IMR-90 (cell line): ENCODE measurements around the gene ALDH1L2. TPM values are rescaled to one million over a fixed set of nuclear protein-coding genes. Genes with fewer than 3 reads are reported as not detected.

Experiments used
- ATAC-seq: fragments of 200-7000 bp; cut with Tn5 transposase; 2 replicates; pipeline ENCODE4 v1.9.1; 2020; ENCODE audit warnings: low read depth, mild to moderate bottlenecking, moderate library complexity
- BruUV-seq: library from RNA; stranded (reverse); fragments of 400-500 nt; replicated peaks from 2 replicates; lab custom pipeline; 2021; lab: Mats Ljungman, UMichigan
- CTCF ChIA-PET: fragments of 300-600 bp; formaldehyde crosslinking; extraction: SDS; loops from one replicate; lab custom pipeline; 2021; ENCODE audit warnings: antibody characterized with exemption; lab: Yijun Ruan, JAX
- POLR2A ChIA-PET: fragments of 300-600 bp; sonication (Branson Sonifier 250); formaldehyde crosslinking; loops from one replicate; lab custom pipeline; 2022; ENCODE audit warnings: antibody characterized with exemption; ENCODE audit not compliant: unreplicated experiment; lab: Charles Lee
- DNase-seq: peaks from one replicate; pipeline ENCODE4 v3.0.0; 2013
- H2AFZ ChIP-seq: replicated peaks from 2 replicates; pipeline ENCODE3; 2013; ENCODE audit warnings: low read length, mild to moderate bottlenecking; ENCODE audit not compliant: poor library complexity
- H2AK5ac ChIP-seq: 2 replicates; pipeline ENCODE4 v1.6.1; 2013; ENCODE audit warnings: low read depth, low read length, inconsistent platforms
- H2AK9ac ChIP-seq: replicated peaks from 2 replicates; pipeline ENCODE3; 2013; ENCODE audit warnings: mild to moderate bottlenecking, low read depth, low read length, moderate library complexity; ENCODE audit not compliant: poor library complexity
- H2BK120ac ChIP-seq: 2 replicates; pipeline ENCODE4 v1.6.1; 2013; ENCODE audit warnings: low read depth, low read length, inconsistent platforms
- H2BK15ac ChIP-seq: 3 replicates; pipeline ENCODE4 v1.6.1; 2013; ENCODE audit warnings: low read depth, low read length, inconsistent platforms
- H2BK20ac ChIP-seq: 2 replicates; pipeline ENCODE4 v1.6.1; 2013; ENCODE audit warnings: low read depth, mild to moderate bottlenecking, inconsistent platforms, low read length, moderate library complexity
- H2BK5ac ChIP-seq: 2 replicates; pipeline ENCODE4 v1.6.1; 2013; ENCODE audit warnings: mild to moderate bottlenecking, low read depth, low read length, inconsistent platforms; ENCODE audit not compliant: poor library complexity, severe bottlenecking
- H3K14ac ChIP-seq: replicated peaks from 2 replicates; pipeline ENCODE4 v1.6.1; 2013; ENCODE audit warnings: low read depth, low read length, inconsistent platforms
- H3K18ac ChIP-seq: 2 replicates; pipeline ENCODE4 v1.6.1; 2013; ENCODE audit warnings: low read depth, low read length, control low read depth
- H3K23ac ChIP-seq: 2 replicates; pipeline ENCODE4 v1.6.1; 2013; ENCODE audit warnings: low read depth, low read length, inconsistent platforms
- H3K27ac ChIP-seq: 2 replicates; pipeline ENCODE4 v1.5.1; 2013; ENCODE audit warnings: mild to moderate bottlenecking, control low read depth, low read length; ENCODE audit not compliant: insufficient read depth
- H3K27me3 ChIP-seq: 2 replicates; pipeline ENCODE4 v1.6.1; 2013; ENCODE audit warnings: low read length; ENCODE audit not compliant: control insufficient read depth, insufficient read depth
- H3K36me3 ChIP-seq: 2 replicates; pipeline ENCODE4 v1.6.1; 2013; ENCODE audit warnings: low read length, mixed read lengths; ENCODE audit not compliant: control insufficient read depth, insufficient read depth
- H3K4ac ChIP-seq: 2 replicates; pipeline ENCODE4 v1.6.1; 2013; ENCODE audit warnings: low read depth, low read length, inconsistent platforms
- H3K4me1 ChIP-seq: 2 replicates; pipeline ENCODE4 v1.6.1; 2013; ENCODE audit warnings: low read length, mixed read lengths; ENCODE audit not compliant: control insufficient read depth, insufficient read depth
- H3K4me2 ChIP-seq: 2 replicates; pipeline ENCODE4 v1.6.1; 2013; ENCODE audit warnings: low read depth, mild to moderate bottlenecking, control low read depth, low read length, moderate library complexity
- H3K4me3 ChIP-seq: 2 replicates; pipeline ENCODE4 v1.5.1; 2013; ENCODE audit warnings: low read depth, mild to moderate bottlenecking, control low read depth, low read length, moderate library complexity; ENCODE audit not compliant: insufficient read depth
- H3K56ac ChIP-seq: 2 replicates; pipeline ENCODE4 v1.6.1; 2013; ENCODE audit warnings: low read length, inconsistent platforms; ENCODE audit not compliant: insufficient read depth; ENCODE audit errors: extremely low read depth
- H3K79me1 ChIP-seq, 2 experiments: 2 replicates each; pipeline ENCODE4 v1.6.1; 2013; ENCODE audit warnings: low read length in 2 of 2, inconsistent platforms in 1 of 2, low read depth in 1 of 2
- H3K9ac ChIP-seq: 2 replicates; pipeline ENCODE4 v1.6.1; 2013; ENCODE audit warnings: low read depth, low read length, control low read depth
- H3K9me1 ChIP-seq: 2 replicates; pipeline ENCODE4 v1.6.1; 2013; ENCODE audit warnings: low read length, inconsistent platforms; ENCODE audit not compliant: insufficient read depth
- H3K9me3 ChIP-seq: 2 replicates; pipeline ENCODE4 v1.6.1; 2013; ENCODE audit warnings: low read length; ENCODE audit not compliant: control insufficient read depth, insufficient read depth
- H4K20me1 ChIP-seq: 2 replicates; pipeline ENCODE4 v1.6.1; 2013; ENCODE audit warnings: low read length, inconsistent platforms; ENCODE audit not compliant: insufficient read depth
- H4K5ac ChIP-seq: 2 replicates; pipeline ENCODE4 v1.6.1; 2013; ENCODE audit warnings: mild to moderate bottlenecking, low read depth, low read length, control low read depth
- H4K8ac ChIP-seq, 2 experiments: 2 replicates each; pipeline ENCODE4 v1.6.1; 2013; ENCODE audit warnings: low read depth in 2 of 2, low read length in 2 of 2, control low read depth in 1 of 2, inconsistent platforms in 1 of 2
- H4K91ac ChIP-seq: 2 replicates; pipeline ENCODE4 v1.6.1; 2013; ENCODE audit warnings: low read depth, low read length, inconsistent platforms; ENCODE audit not compliant: insufficient read depth
- BHLHE40 ChIP-seq: fragments of 150-350 bp; IDR thresholded peaks from 2 replicates; pipeline ENCODE4 v1.6.1; 2016; ENCODE audit warnings: mild to moderate bottlenecking, low read depth, low read length
- CHD1 ChIP-seq: IDR thresholded peaks from 2 replicates; pipeline ENCODE4 v1.6.1; 2012; ENCODE audit warnings: low read depth, low read length, improper control_type of control experiment
- CTCF ChIP-seq: conservative IDR thresholded peaks from 2 replicates; pipeline ENCODE4 v1.5.1; 2012; ENCODE audit warnings: mild to moderate bottlenecking, low read depth, low read length, improper control_type of control experiment
- MXI1 ChIP-seq: IDR thresholded peaks from 2 replicates; pipeline ENCODE4 v1.6.1; 2012; ENCODE audit warnings: low read depth, mild to moderate bottlenecking, low read length, moderate library complexity, borderline replicate concordance
- NFE2L2 ChIP-seq: fragments of 150-350 bp; IDR thresholded peaks from 2 replicates; pipeline ENCODE4 v1.6.1; 2016; ENCODE audit warnings: low read depth, mild to moderate bottlenecking, low read length
- RCOR1 ChIP-seq: IDR thresholded peaks from 2 replicates; pipeline ENCODE4 v1.6.1; 2012; ENCODE audit warnings: mild to moderate bottlenecking, low read length, improper control_type of control experiment; ENCODE audit not compliant: insufficient replicate concordance
- RFX5 ChIP-seq: IDR thresholded peaks from 2 replicates; pipeline ENCODE4 v1.8.0; 2012; ENCODE audit warnings: low read depth, mild to moderate bottlenecking, low read length, moderate library complexity
- SMC3 ChIP-seq: fragments of 150-350 bp; IDR thresholded peaks from 2 replicates; pipeline ENCODE4 v1.6.1; 2016; ENCODE audit warnings: low read depth, mild to moderate bottlenecking, antibody characterized with exemption, low read length, moderate library complexity
- WGBS, 2 experiments: methylation state at CpG; one replicate each; pipeline versions ENCODE4 v1.1.5 to v1.1.7; 2013; ENCODE audit warnings: missing lambda C conversion rate in 2 of 2; ENCODE audit not compliant: insufficient read length in 1 of 2; ENCODE audit errors: extremely low coverage in 2 of 2; 5-methylcytosine and 5-hydroxymethylcytosine counted together
- dilution Hi-C: fragments of 300-500 bp; cut with HindIII; formaldehyde crosslinking; loops from one replicate; pipeline ENCODE4 v1.14.3; 2018; ENCODE audit warnings: low sequenced_read_pairs; ENCODE audit not compliant: unreplicated experiment
- in situ Hi-C: fragments of 300-500 bp; cut with MboI; formaldehyde crosslinking; loops from 3 replicates; pipeline ENCODE4 v1.14.3; 2019; ENCODE audit warnings: low sequenced_read_pairs, inconsistent platforms, mixed read lengths
- intact Hi-C: fragments of 100-400 bp; cut with micrococcal nuclease; formaldehyde crosslinking; loops from 2 replicates; pipeline ENCODE4 v1.10.0; 2022
- polyA plus RNA-seq, 3 experiments: library from polyadenylated mRNA; depleted of rRNA; stranded (reverse); fragments of >200 nt; gene quantifications; 2 replicates each; pipeline ENCODE4 v1.2.3, GENCODE V29; 2012; ENCODE audit warnings: low replicate concordance in 1 of 3
- total RNA-seq: library from RNA; depleted of rRNA; stranded (reverse); fragments of >200 nt; gene quantifications from 2 replicates; pipeline ENCODE4 v1.2.3, GENCODE V29; 2012

The ALDH1L2 gene
- total and polyA plus RNA-seq, 2 of the 4 experiments (the other 2 are of a cell fraction) = 21.1 to 22.8 TPM

DNA sequence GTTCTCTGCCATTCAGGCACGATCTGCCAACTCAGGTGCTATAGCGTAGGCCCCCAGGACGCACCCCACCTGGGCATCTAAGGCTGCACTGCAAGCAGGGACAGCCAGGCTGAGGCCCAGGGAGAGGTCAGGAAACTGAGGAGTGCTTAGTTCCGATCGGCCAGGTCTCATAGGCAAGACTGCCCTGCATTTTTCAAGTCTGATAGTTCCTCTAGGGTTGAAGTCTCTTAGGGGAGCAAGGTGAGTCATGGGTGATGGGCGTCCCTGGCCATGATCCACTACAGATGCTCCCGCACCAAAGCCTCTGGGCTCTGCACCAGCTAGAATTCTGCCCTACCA lies 84.9 kb downstream of the ALDH1L2 start:
- Histone ChIP-seq H2AFZ (no peak overlapping the region), H2BK15ac (no peak overlapping the region), H4K20me1 (no peaks in the 10 kb centered on the region), H3K9me1 (peaks cover 6% of the 10 kb centered on the region; the same call in 1 of the 2 replicates), H3K18ac (no peak overlapping the region), H3K79me1 (peaks cover 0 to 4% of the 10 kb centered on the region in 2 experiments; a peak in 1 of 4 replicates), H3K14ac (no peak overlapping the region), H3K4me1 (no peaks in the 10 kb centered on the region), H3K4me2 (no peak overlapping the region), H3K27me3 (no peaks in the 10 kb centered on the region), H3K23ac (no peak overlapping the region), H2BK120ac (no peak overlapping the region), H2AK5ac (no peak overlapping the region), H3K36me3 (peaks cover 23% of the 10 kb centered on the region), H2BK20ac (no peak overlapping the region), H2BK5ac (no peak overlapping the region), H4K8ac (no peak overlapping the region), H2AK9ac (no peak overlapping the region), H4K5ac (no peak overlapping the region), H3K4ac (no peak overlapping the region), H4K91ac (no peak overlapping the region), H3K9ac (no peak overlapping the region), H3K4me3 (no peak overlapping the region), H3K56ac (no peak overlapping the region), H3K9me3 (no peaks in the 10 kb centered on the region), H3K27ac (no peak overlapping the region)
- BruUV-seq = no TSS peak
- dilution Hi-C loops (no loop called here), intact Hi-C loops (no loop called here), in situ Hi-C loops (no loop called here)
- ChIA-PET POLR2A (no interaction called here), CTCF (no interaction called here)
- ATAC-seq = no peak
- WGBS, 2 experiments = 80% methylated on average over 1 of the region's 7 CpGs; no CpG with 5 or more reads in 1 of the 2 experiments
- no peak for DNase-seq
- TF ChIP-seq MXI1 = no peak
- no peak for TF ChIP-seq RFX5
- no peak for TF ChIP-seq CTCF
- TF ChIP-seq SMC3 = no peak
- TF ChIP-seq RCOR1 = no peak
- TF ChIP-seq NFE2L2 = no peak
- TF ChIP-seq CHD1 = no peak
- no peak for TF ChIP-seq BHLHE40
